Measurements from ENCODE around the gene ARFRP1.

ARFRP1 gene

GRCh38 chr20:63707558-63708300 lies at the start of gene ARFRP1, which contains the start of gene ZGPAT:
Gene ARFRP1, minus strand, starts transcription at chr20:63707976. Its CDS starts 885 bp downstream, at chr20:63707091.
Gene ZGPAT, plus strand, starts transcription at chr20:63708039. Its CDS starts 542 bp downstream, at chr20:63708581.
- DNase-seq: peak; percentile 89

- no peak for DNase-seq
These were observed 48.8 kb upstream of the ARFRP1 start for GRCh38 chr20:63756648-63756991.

DNA sequence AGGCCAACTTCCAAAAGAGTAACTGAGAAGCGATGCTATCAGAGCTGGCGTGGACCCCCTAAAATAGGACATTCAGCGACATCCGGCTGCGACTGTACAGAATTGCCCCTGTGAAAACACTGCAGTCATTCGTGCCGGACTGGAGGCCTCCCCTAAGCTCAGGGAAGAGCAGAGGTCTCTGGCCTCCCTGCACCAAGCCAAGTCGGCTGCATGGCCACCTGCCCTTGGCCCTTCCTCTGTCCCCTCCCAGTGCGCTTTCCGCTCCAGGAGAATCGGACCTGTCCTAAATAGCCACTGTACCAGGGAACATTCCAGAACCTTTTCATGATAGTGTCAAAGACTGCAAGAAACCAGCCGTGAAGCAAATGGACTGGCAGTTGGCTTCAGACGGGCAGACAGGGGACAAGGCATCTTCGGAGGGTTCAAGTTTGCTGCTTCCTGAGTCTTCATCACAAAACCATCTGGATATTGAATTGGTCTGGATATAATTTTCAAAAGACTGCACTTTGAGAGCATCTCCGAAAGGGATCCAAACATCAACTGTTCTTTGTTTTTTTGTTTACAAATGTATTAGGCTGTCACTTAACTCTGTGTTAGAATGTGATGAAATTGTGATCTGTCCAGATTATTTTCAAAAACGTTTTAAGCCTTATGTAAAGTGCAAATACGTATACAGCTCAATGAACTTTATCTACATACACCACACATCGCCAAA lies 48.3 kb upstream of the ARFRP1 start:
- DNase-seq: no peak

DNA sequence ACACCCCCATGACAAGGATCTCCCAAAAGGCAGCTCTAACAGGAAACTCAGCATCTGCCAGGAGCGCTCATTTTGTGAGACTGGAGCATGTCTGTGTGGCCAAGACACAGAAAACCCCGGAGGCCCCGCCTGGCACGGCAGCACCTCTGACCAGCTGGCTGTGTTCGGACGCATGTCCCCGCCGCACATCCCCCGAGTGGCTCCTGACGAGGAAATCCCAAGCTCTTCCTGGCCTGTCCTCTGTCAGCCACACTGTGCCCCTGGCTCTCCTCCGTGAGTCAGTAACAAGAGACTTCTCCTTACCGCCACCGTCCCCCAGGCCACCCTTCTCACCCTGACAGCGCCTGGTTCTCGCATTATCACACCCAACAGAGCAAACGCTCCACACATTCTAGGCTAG lies 46.2 kb upstream of the ARFRP1 start:
- DNase-seq: no peak

DNA sequence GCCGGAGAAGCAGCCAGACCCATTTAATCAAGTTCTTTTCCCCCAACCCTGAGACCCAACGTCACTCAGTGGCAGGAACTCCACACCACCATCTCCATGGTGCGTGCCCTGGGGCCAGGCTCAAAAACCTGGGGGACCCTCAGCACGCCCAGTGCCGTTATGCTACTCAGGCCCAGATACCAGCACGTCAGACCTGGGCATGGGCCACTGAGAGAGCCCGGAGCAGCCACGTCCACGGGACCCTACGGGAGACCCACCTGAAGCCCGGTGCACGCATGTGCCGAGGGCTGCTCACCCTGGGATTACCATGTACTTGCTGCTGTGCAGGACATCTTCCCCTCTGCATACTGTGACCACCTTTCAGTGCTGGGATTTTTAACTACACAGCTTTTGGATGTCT lies 45.6 kb upstream of the ARFRP1 start:
- no peak for DNase-seq

DNA sequence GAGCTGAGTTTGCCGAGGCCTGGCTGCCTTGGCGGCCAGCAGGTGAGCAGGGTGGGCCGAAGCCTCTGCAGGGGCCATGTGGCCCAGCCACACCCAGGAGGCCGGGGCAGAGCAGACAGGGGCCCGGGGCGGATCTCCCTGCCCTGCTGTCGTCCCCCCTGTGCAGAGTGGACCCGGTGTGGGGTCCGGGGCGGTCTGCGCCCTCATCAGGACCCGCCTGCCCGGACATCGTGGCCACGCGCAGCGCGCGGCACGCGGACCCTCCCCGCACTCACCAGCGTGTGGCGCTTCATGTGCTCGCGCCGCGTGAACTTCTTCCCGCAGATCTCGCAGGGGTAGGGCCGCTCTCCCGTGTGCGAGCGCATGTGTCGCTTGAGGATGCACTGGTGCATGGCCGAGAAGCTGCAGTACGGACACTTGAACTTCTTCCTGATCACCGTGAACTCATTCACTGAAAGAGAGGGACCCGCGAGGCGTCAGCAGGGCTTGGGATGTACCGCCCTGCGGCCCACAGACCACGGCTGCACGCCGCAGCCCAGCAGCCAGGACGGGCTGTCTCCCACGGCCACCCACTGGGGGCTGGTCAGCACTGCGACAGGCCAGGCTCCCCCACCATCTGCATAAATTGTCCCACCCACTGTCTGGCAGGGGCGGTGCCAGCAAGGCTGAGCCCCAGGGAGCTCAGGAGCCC lies 44.8 kb upstream of the ARFRP1 start:
- peak; percentile 78 for DNase-seq

DNA sequence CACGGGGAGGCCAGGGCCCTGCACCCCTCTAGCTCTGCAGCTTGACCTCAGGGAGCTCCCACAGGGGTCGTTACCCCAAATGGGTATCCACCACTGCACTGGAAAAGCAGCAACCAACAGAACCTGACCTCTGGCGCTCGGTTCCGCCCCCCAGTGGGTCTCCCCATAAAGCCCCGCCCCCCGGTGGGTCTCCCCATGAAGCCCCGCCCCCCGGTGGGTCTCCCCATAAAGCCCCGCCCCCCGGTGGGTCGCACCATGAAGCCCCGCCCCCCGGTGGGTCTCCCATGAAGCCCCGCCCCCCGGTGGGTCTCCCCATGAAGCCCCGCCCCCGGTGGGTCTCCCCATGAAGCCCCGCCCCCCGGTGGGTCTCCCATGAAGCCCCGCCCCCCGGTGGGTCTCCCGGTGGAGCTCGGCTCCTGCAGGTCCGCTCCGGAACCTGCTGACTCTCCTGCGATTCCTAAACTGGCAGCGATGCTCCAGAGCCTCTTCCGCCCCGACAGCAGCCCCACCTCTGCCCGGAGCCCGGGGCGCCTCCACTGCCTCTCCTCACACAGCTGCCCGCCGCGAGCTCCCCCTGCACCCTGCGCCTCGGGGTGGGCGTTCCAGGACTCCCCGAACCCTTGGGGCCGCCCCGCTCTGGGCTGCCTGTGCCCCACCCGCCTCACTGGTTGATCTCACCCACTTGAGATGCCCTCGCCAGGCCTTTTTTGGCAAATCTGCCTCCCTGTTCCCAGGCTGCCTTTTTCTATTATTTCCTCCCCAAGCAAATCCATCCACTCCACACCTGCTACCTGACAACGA lies 43.9 kb upstream of the ARFRP1 start:
- peak; percentile 76 for DNase-seq

DNA sequence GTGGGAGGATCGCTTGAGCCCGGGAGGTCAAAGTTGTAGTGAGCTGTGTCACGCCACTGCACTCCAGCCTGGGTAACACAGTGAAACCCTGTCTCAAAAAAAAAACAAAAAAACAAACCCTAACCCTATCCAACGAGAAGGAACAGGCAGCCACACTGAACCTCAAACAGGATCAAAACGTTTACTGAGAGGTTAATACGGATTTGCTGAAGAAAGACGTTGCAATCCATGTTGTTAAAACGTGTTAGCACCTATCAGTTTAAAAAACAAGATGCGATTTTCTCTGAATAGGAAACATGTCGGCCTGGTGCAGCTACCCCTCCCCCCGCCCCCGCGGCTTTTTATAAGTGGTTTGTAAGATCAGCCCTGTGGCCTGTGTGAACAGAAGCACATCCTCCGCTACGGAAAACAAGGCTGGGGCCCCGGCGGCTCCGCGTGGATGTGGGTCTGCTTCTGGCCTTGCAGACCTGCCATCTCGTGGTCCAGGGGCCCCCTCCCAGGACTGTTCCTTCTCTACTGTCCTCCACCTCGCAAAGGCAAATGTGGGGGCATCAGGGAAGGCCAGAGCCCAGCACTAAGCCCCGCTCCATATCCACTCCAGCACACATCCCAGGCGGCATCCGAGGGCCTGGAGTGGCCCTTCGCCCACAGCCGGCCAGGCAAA lies 43.2 kb upstream of the ARFRP1 start:
- peak; percentile 79 for DNase-seq

DNA sequence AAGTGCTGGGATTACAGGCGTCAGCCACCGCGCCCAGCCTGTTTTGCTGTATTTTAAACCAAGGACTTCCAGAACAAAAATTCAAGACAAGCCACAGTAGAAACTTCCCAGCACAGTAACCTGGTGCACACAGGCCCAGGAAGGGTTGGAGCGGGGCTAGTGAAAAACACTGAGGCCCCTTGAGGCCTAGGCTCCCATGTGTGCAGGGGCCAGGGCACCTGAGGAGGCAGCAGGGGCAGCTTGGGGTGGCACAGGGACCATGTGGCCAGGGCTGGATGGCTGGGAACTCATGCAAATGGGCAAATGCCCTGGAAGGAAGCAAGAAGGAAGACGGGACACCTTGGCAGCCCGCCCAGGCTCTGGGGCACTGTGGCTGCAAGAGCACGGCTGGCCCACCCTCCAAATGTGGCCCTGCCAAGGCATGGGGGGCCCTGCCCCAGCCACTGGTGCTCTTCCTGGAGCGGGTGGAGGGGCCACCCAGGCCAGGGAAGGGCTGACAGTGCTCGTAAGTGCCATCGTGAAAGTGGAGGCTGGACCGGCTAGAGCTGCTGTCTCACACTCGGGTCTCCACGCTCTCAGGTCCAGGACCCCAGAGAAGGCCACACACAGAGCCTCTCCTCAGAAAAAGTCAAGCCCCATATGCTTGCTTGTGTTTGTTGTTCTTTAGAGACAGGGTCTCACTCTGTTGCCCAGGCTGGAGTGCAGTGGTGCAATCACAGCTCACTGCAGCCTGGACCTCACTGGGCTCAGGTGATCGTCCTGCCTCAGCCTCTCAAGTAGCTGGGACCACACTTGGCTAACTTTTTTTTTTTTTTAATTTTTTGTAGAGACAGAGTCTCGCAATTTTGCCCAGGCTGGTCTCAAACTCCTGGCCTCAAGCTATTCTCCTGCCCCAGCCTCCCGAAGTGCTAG lies 42.1 kb upstream of the ARFRP1 start:
- DNase-seq: no peak

DNA sequence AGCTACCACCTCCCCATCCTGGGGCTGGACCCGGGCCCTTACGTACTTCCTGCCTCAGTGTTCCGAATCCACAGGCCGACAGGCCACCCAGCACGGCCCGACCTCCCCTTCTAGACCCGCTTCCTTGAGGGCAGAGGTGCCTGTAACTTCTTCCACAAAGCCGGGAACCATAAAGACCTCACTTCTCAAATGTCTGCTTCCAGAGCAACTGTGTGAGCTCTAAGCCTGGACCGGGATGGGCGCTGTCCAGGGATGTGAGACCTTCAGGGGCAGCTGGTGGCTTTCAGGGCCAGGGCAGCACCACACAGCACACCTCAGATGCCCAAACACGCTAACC lies 41.1 kb upstream of the ARFRP1 start:
- no peak for DNase-seq

DNA sequence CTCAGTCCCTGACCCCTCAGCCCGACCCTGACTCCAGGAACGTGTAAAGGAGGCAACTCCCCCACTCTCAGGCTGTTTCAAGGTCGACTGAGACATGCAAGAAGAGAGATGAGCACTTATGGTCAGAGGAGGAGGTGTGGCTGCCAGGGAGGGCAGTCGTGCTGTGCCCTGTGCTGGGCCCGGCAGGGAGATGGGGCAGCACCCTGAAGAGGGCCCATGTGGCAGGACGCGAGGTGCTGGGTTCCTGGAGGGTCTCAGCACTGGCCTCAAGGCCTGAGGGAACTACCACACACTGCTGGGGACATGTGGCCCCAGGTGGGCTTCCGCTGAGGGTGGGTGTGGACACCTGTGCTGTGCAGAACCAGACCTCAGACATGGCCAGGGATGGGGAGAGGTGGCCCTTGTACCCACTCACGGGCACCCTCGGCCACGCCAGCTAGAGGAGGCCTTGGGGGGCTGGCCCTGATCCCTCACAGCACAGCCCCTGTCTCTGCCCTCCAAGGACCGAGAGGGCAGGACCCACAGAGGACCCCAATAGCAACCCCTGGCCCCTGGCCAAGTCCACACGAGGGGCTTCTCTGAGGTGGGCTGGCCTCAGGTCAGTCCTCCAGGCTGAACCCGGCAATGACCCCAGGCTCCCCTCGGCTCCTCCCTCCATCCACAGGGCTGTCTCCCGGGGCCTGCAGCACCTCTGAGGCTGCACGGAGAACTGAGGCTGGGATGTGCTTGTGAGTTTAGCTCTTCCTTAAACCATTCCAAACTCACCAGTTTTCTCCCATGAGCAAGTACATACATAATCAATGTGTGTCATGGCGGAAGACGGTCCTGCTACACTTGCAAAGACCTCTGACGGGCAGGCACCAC lies 40.5 kb upstream of the ARFRP1 start:
- DNase-seq: no peak

- no peak for DNase-seq
These were observed 39.9 kb upstream of the ARFRP1 start for GRCh38 chr20:63747622-63748069.

DNA sequence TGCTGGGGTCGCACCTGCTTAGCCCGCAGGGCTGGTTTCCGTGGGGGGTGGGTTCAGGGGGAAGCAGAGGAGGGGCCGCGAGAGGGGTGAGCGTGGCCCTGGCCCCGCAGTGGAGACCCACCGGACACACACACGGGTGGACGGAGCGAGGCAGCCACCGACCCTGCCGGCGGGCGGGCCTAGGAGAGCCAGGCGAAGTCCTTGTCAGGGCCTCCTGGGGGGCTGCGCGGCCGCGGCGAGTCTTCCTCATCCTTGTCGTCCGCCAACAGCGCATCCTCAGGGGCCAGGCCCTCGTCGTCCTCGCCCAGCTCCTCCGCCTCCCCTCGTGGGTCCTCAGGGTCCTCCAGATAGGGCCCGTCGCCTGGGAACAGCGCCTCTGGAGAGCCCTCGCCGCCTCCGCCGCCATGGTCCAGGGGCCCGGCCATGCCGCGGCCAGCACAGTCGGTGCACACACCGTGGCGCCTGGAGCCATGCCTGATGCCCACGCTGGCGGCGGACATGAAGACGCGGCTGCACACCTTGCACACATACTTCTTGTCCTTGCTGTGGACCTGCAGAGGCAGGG lies 39.1 kb upstream of the ARFRP1 start:
- no peak for DNase-seq

- DNase-seq: no peak
These were observed 38.4 kb upstream of the ARFRP1 start for GRCh38 chr20:63745961-63746731.

- no peak for DNase-seq
These were observed 37.6 kb upstream of the ARFRP1 start for GRCh38 chr20:63745424-63745805.

GRCh38 chr20:63744574-63745423 lies 37.0 kb upstream of the ARFRP1 start:
- DNase-seq: no peak

DNA sequence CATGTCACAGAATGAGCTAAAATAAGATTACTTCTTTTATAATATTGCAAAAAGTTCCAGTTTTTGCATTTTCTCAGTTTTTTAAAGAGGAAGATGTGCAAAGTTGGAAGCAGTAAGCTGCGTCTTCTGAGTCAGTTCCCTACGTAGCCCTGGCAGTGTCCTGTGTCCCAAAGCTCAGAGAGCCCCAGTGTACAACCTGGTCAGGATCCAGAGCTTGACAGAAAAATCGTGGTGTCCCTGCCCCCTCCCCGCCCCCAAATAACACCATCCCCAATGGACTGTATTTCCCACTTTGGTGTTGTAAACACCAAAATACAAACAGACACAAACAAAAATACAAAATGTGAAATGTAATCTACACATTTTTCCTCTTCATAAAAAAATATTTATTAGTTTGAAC lies 36.4 kb upstream of the ARFRP1 start:
- DNase-seq: no peak
